HPDE6-E6E7 (cell line): ENCODE measurements around the gene SH2D7.

ENCODE experiments used
- DNase-seq: peaks from one replicate; pipeline ENCODE4 v3.0.0; 2011; ENCODE audit warnings: missing footprints; ENCODE audit errors: extremely low spot score

Gene SH2D7

DNA sequence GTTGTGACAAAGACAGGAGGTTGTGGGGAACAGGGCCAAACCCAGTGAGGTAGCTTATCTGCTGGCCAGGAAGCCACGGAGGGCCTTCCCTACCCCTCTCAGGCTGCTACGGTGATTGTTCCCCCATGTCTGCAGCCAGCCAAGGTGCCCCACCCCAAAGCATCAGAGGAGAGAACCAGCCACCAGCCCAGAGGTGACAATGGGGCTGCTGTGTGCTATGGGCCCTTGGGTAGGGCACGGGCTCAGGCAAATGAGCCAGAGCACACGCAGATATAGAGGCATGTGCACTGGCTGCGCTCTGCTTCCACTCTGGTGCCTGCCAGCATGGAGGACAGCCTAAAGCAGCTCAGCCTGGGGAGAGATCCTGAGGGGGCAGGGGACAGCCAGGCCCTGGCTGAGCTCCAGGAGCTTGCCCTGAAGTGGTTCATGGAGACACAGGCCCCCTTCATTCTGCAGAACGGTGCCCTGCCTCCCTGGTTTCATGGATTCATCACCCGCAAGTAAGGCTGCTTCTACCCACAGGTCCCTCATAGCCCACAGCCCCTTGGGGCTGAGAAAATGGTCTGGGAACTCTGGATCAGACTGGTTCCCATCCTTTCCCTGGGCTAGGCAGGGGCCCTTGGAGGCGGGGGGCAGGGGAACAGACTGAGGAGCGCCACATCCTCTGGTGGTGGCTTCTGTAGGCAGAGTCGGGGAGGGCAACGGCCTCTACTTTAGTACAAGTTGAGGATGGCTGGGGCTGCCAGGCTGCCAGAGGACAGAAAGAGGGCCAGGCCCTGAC lies at the start of gene SH2D7:
Gene SH2D7, plus strand, starts transcription at position 301 of the 781 bp plus-strand sequence. Its CDS starts 24 bp downstream, at position 325.
- no peak for DNase-seq

DNA sequence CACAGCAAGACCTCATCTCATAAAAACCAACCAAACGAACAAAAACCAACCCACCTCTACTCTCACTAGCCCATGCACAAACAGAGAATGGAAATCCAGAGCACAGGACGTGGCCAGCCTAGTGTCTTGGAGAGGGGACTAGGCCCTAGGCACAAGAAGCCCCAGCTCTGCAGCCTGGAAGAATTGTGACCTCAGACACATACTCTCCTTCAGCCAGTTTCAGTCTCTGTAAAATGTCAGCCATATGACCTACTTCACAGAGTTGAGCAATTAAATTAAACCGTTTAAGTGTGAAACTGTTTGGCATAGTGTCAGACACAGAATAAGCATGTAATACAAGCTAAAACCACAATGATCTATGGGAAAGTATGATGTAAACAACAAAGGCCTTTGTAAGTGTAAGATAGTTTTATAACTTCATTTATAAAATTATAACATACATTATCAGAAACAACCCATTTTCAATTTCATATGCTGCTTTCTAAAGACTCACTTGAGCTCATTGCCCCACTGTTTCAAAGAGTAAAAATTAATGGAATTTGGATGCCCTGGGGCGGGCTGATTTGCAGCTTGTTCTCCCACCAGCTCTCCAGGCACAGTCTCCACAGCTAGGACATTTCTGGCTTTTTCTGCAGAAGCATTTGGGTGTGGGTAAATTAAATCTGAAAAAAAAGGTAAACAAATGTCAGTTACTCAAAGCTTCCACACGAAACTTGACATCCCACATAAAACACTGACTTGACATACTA lies 47.8 kb upstream of the SH2D7 start:
- DNase-seq: no peak

- no peak for DNase-seq
Measured at GRCh38 chr15:78045189-78045588, 47.2 kb upstream of the SH2D7 start.

DNA sequence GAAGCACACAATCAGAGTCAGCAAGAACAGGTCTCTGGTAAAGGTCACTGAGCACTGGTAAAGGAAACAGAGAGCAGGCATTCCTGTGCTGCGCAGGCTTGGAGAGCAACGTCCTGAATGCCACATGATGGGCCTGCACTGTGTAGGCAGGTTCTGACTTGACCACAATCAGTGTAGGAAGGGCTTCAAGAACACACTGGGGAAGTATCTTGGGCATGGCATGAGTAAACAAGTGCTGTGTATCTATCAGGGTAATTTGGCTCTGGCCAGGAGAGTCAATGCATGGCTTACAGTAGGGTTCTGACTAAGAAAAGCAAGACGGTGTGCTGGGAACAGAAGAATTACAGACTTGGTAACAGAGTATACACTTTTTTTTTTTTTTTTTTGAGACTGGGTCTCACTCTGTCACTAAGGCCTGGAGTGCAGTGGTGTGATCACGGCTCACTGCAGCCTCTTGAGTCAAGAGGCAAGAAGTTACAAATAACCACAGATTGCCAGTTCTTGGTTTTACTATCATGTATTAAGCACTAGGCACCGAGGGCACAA lies 45.5 kb upstream of the SH2D7 start:
- no peak for DNase-seq

- DNase-seq: no peak
Measured at GRCh38 chr15:78047761-78048627, 44.4 kb upstream of the SH2D7 start.

DNA sequence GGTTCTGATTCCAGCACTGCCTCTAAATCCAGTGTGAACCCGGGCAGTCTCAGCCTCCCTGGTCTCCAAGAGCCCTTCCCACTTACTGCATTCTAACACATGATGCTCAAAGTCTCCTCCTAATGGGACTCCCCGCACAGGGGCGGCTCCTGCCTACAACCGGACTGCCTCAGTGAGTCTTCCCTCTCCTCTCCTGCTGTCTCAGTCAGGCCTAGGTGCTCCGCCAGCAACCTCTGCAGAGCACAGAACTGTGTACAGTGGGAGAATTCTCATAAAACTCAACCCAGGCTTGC lies 43.8 kb upstream of the SH2D7 start:
- no peak for DNase-seq

DNA sequence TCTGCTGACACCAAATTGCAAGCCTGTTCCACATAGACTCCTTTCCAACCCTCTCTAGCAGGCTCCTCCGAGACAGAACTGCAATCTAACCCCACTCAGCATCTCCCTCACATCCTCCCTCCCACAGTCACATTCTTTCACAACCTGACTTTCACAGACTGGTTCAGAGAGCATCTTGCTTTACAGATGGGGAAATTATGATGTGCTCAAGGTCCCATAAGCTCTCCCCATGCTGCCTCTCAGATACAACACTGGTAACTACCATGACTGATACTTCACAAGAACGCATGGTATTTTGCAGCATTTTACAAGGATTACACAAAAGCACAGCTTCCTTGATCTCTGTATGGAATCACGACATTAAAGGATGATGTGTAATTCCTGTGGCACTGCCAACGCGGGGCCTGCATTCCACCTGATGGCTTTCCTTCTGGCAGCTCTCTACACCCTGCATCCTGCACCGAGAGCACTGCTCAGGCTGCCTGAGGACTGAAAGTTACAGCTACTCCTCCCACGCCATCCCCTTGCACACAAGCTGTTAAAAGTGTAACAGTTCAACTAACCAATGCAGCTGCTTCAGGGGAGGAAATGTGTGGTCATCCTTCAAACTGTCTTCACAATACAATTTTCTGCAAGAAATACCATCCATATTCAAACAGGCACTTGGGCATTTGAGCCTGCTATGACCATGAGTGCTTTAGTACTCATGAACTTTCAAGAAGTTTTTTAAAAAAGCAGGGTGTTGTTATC lies 42.5 kb upstream of the SH2D7 start:
- no peak for DNase-seq

- DNase-seq: no peak
Measured at GRCh38 chr15:78050441-78050809, 41.9 kb upstream of the SH2D7 start.

DNA sequence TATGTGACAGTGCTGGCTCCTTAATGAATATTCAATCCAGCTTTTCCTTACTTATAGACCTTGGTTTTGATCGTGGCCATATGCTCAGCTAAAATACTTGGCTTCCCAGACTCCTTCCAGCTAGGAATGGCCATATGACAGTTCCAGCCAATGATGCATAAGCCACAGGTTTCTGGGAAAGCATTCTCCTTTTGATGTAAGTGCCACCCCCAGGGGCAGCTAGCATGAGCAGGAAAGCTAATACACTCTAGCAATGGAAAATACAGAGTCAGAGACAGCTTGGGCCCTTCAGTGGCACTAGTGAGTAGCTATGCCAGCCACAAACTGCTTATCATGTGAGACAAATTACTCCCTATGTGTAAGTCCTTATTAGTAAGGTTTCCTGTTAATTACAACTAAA lies 41.5 kb upstream of the SH2D7 start:
- DNase-seq: no peak

DNA sequence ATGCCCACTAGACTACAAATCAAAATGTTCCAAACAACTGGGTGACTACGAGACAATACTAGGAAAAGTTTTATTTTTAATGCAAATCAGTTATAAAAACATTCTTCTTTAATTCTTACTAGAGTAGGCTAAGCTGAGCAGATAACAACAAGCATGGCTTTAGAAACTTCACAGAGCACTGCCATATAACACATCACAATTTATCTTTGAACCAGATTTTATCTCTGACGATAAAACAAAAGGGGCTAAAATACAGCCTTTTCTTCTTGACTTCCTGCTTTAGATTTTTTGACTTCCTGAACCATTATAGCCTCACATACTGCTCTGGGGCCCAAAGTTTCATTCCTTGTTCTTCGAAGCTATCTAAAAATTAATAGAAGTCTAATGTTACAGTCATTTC lies 40.8 kb upstream of the SH2D7 start:
- no peak for DNase-seq

GRCh38 chr15:78052001-78052401 lies 40.4 kb upstream of the SH2D7 start:
- DNase-seq: no peak

DNA sequence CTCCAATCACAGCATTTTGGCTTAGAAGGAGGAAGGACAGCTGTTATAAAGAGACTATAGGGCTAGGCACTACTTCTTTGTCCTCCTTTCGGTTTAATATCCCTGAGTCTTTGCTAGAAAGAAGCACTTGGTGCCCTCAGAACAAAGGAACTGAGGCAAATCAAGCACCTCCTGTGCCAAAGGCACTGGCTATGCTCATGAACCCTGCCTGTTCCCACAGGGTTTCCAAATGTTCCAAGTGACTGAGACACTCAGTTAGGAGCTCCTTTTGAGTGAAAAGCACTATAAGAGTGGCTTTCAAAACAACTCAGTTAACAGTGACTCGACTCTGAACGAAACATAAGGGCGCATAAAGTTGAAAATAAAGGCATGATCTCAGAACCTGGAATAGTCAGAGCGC lies 39.8 kb upstream of the SH2D7 start:
- DNase-seq: no peak

DNA sequence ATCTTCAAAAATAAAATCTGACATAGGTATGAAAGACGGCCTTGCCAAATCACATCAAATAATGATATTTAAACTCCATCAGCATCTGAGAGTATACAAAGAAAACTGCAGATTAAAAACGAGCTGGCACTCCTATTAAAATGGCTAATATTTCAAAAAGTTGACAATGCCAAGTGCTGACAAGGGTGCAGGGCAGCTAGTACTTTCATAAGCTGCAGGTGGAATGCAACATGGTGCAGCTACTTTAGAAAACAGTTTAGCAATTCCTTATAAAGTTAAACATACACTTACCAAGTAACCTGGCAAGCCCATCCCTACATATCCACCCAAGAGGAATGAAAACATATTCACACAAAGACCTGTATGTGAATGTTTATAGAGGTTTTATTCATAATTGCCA lies 37.8 kb upstream of the SH2D7 start:
- DNase-seq: no peak

DNA sequence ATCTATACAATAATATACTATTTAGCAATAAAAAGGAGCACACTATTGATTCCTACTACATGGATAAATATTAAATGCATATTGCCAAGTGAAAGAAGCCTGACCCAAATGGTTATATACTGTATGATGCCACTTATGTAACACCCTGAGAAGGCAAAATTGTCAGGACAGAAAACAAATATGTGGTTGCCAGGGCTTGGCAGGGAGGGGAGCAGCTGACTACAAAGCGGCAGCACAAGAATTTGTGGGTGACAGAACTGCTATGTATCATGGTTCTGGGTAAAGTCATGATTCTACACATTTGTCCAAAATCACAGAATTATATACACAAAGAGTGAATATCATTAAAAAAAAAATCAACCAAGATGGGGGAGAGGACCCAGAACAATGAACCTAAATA lies 37.4 kb upstream of the SH2D7 start:
- no peak for DNase-seq

GRCh38 chr15:78055919-78056713 lies 36.2 kb upstream of the SH2D7 start:
- no peak for DNase-seq

DNA sequence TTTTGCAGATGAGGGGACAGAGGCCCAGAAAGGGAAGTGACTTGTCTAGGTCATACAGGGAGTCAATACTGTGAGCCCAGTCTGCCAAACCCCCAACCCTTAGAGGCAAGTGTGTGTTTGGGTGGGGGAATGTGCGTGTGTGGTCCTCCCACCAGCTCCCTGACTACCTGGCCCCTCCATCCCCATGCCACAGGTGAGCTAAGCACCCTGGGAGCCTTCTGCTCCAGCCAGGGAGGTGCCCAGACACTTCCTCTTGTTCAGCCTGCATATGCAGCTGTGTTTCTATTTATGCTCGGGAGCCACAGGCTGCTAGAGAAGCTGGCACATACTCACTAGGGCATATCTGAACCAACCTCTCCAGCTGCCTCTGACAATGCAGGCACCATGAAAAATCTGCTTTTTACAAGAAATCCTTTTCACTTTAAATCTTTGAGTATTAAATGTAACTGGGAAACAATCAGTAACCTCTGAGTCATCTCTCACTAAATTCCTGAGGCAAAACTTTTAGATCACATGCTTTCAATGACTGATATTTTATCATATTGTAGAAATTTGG lies 35.6 kb upstream of the SH2D7 start:
- no peak for DNase-seq

GRCh38 chr15:78057803-78058202 lies 34.6 kb upstream of the SH2D7 start:
- no peak for DNase-seq

DNA sequence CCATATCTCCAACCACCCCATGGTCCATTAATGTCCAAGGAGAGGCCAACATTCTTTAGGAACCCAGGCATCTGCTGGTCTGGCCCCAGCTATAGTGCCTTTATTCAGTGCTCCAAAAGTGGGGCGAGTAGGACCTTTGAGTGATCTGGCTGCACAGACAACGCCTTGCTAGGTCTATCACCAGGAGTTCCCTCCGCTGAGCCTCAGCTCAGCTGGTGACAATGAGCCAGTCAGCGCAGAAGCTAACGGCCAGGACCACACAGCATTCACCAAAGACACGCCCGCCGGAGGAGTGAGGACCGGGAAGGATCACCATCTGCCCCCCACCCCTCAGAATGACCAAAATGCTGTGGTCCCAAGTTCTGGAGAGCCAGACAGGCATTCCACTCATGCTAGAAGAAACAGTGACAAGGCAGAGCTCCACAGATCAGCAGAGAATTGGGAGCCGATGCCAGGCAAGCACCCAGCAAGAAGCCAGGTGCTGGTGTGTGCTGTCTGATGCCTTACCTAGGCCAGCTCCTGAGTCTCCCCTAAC lies 33.9 kb upstream of the SH2D7 start:
- DNase-seq: no peak

DNA sequence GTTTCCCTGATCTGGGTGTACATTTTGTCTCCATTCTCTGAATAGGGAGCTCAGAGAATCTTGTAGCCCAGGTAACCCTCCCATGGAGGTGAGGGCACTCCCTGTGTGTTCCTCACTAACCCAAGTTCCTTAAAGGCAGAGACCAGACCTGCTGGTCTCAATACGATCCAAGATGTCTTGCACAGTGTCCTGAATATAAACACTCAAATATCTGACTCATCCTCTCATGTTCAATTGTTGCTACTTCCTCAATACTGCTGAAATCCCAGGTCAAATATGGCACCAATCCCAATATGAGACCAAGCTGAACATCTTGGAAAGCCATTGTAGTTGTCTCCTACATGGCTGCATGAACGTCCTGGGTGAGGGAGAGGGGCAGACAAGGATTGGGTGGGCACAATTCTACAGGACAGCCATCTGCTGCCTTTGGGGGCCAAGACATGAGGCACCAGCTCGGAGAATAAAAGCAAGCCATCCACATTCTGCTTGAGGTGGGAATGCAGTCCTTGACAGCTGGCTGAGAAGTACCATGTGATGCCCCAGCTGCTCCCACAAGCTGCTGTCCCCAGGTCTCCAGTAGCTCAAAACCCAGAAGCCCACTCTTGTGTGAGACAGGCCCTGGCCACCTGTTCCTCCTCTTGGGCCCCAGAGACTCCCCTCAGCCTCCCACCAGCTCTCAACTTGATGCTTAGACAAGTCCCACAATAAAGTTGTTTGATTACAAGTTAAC lies 33.1 kb upstream of the SH2D7 start:
- no peak for DNase-seq
